Smooth muscle cell (in vitro differentiated cells): Measurements from ENCODE around the gene SPATS2. TPM values are rescaled to one million over a fixed set of nuclear protein-coding genes. Genes with fewer than 3 reads are reported as not detected.

ENCODE experiments used
- DNase-seq: peaks from one replicate; lab custom pipeline; 2025; ENCODE audit not compliant: unreplicated experiment; lab: John Stamatoyannopoulos, UW
- H2AFZ ChIP-seq: fragments of 200-600 bp; sonication (generic); 2 replicates; pipeline ENCODE4 v1.6.0; 2016; ENCODE audit warnings: antibody characterized with exemption, low read depth, mild to moderate bottlenecking
- H3F3A ChIP-seq: fragments of 200-600 bp; sonication (generic); 2 replicates; pipeline ENCODE4 v1.6.0; 2017; ENCODE audit warnings: antibody characterized with exemption, low read depth
- H3K27ac ChIP-seq: fragments of 200-600 bp; sonication (generic); 2 replicates; pipeline ENCODE4 v1.5.1; 2016; ENCODE audit warnings: low read depth, mild to moderate bottlenecking
- H3K27me3 ChIP-seq: fragments of 200-600 bp; sonication (generic); 2 replicates; pipeline ENCODE4 v1.6.1; 2016; ENCODE audit warnings: low read depth, mild to moderate bottlenecking
- H3K36me3 ChIP-seq: fragments of 200-600 bp; sonication (generic); 2 replicates; pipeline ENCODE4 v1.5.1; 2016; ENCODE audit warnings: low read depth
- H3K4me1 ChIP-seq: fragments of 200-600 bp; sonication (generic); 2 replicates; pipeline ENCODE4 v1.5.1; 2016; ENCODE audit warnings: low read depth
- H3K4me2 ChIP-seq: fragments of 200-600 bp; sonication (generic); 2 replicates; pipeline ENCODE4 v1.6.0; 2016; ENCODE audit warnings: mild to moderate bottlenecking
- H3K4me3 ChIP-seq: fragments of 200-600 bp; sonication (generic); 2 replicates; pipeline ENCODE4 v1.5.1; 2016; ENCODE audit warnings: mild to moderate bottlenecking
- H3K79me2 ChIP-seq: fragments of 200-600 bp; sonication (generic); 2 replicates; pipeline ENCODE4 v1.6.0; 2016; ENCODE audit warnings: low read depth, mild to moderate bottlenecking
- H3K9ac ChIP-seq: fragments of 200-600 bp; sonication (generic); 2 replicates; pipeline ENCODE4 v1.6.0; 2016; ENCODE audit warnings: low read depth
- H3K9me3 ChIP-seq: fragments of 200-600 bp; sonication (generic); replicated peaks from 2 replicates; pipeline ENCODE4 v1.5.1; 2016; ENCODE audit warnings: low read depth
- H4K20me1 ChIP-seq: fragments of 200-600 bp; sonication (generic); 2 replicates; pipeline ENCODE4 v1.6.0; 2016; ENCODE audit warnings: low read depth
- CTCF ChIP-seq: fragments of 200-600 bp; sonication (generic); IDR thresholded peaks from 2 replicates; pipeline ENCODE4 v1.5.1; 2017; ENCODE audit warnings: borderline replicate concordance, mild to moderate bottlenecking, antibody characterized with exemption; ENCODE audit not compliant: insufficient read depth, poor library complexity, severe bottlenecking
- WGBS: methylation state at CpG from one replicate; pipeline ENCODE4 v1.1.7; 2016; ENCODE audit warnings: low lambda C conversion rate; 5-methylcytosine and 5-hydroxymethylcytosine counted together
- polyA plus RNA-seq: library from polyadenylated mRNA; unstranded; fragments of >200 nt; fragmentation: Nextera tagmentation; extraction: Ambion mirVana; gene quantifications from 2 replicates; pipeline ENCODE4 v1.2.1, GENCODE V29; 2016
- total RNA-seq: library from RNA; depleted of rRNA; stranded (reverse); fragments of >200 nt; gene quantifications from 2 replicates; pipeline ENCODE4 v1.2.3, GENCODE V29; 2014

SPATS2 gene
- total and polyA plus RNA-seq, 2 experiments from 2014 or later: 33.6 to 35.6 TPM

GRCh38 chr12:49358483-49359141 is 8.7 kb upstream of the SPATS2 start:
- H3K36me3 ChIP-seq: no peaks in the 10 kb centered on the region
- DNase-seq: no peak
- no peak overlapping the region for H3K9ac ChIP-seq
- H4K20me1 ChIP-seq: no peaks in the 10 kb centered on the region
- TF ChIP-seq CTCF: peak; percentile 85
- H3K4me1 ChIP-seq: no peaks in the 10 kb centered on the region
- WGBS: 18% methylated on average over 7 of the region's 7 CpGs
- peaks cover 8% of the 10 kb centered on the region for H3K27me3 ChIP-seq
- H2AFZ ChIP-seq: no peak overlapping the region
- no peaks in the 10 kb centered on the region for H3K79me2 ChIP-seq
- H3K4me2 ChIP-seq: peak overlapping the region; percentile 16
- no peak overlapping the region for H3K27ac ChIP-seq
- no peak overlapping the region for H3K4me3 ChIP-seq
- no peaks in the 10 kb centered on the region for H3K9me3 ChIP-seq
- H3F3A ChIP-seq: no peaks in the 10 kb centered on the region

- H3K4me3 ChIP-seq: no peak overlapping the region
Measured at GRCh38 chr12:49359671-49360070, 7.6 kb upstream of the SPATS2 start.

GRCh38 chr12:49362077-49362476 is 5.2 kb upstream of the SPATS2 start:
- H3K9me3 ChIP-seq: no peaks in the 10 kb centered on the region
- H3K36me3 ChIP-seq: no peaks in the 10 kb centered on the region
- no peak for TF ChIP-seq CTCF
- no peak overlapping the region for H3K4me2 ChIP-seq
- no peak overlapping the region for H3K4me3 ChIP-seq
- WGBS: 100% methylated on average over 1 of the region's 1 CpG
- no peaks in the 10 kb centered on the region for H3K27me3 ChIP-seq
- H3K79me2 ChIP-seq: no peaks in the 10 kb centered on the region
- no peak overlapping the region for H3K27ac ChIP-seq
- H3K4me1 ChIP-seq: peaks cover 7% of the 10 kb centered on the region
- no peaks in the 10 kb centered on the region for H4K20me1 ChIP-seq
- peaks cover 7% of the 10 kb centered on the region for H3F3A ChIP-seq
- H2AFZ ChIP-seq: no peak overlapping the region
- no peak overlapping the region for H3K9ac ChIP-seq
- DNase-seq: no peak

More at GRCh38 chr12:49359671-49360070, 7.6 kb upstream of the SPATS2 start:
- no peak overlapping the region for H3K9ac ChIP-seq
- no peaks in the 10 kb centered on the region for H3K9me3 ChIP-seq
- H3K36me3 ChIP-seq: no peaks in the 10 kb centered on the region
- no peaks in the 10 kb centered on the region for H3F3A ChIP-seq
- no peak overlapping the region for H3K27ac ChIP-seq
- no peaks in the 10 kb centered on the region for H3K79me2 ChIP-seq
- no peak overlapping the region for H2AFZ ChIP-seq
- no peaks in the 10 kb centered on the region for H3K4me1 ChIP-seq
- peaks cover 2% of the 10 kb centered on the region for H3K27me3 ChIP-seq
- no peak for DNase-seq
- no peaks in the 10 kb centered on the region for H4K20me1 ChIP-seq
- 78% methylated on average over 7 of the region's 7 CpGs for WGBS
- no peak overlapping the region for H3K4me2 ChIP-seq
- TF ChIP-seq CTCF: no peak

- Histone ChIP-seq H3K36me3 (no peaks in the 10 kb centered on the region), H3K27me3 (no peaks in the 10 kb centered on the region), H3F3A (peaks cover 7% of the 10 kb centered on the region), H3K4me2 (no peak overlapping the region), H4K20me1 (peaks cover 16% of the 10 kb centered on the region), H3K4me3 (no peak overlapping the region), H3K9me3 (no peaks in the 10 kb centered on the region), H2AFZ (no peak overlapping the region), H3K27ac (no peak overlapping the region), H3K9ac (no peak overlapping the region), H3K4me1 (peaks cover 24% of the 10 kb centered on the region), H3K79me2 (peaks cover 25% of the 10 kb centered on the region)
- WGBS: 83% methylated on average over 1 of the region's 1 CpG
- DNase-seq: no peak
- TF ChIP-seq CTCF: no peak
Measured at GRCh38 chr12:49364989-49365388, 2.3 kb upstream of the SPATS2 start.
